HUES6 (cell line): Measurements from ENCODE around the gene HSD11B2.

Experiments
- H3K27ac ChIP-seq: 2 replicates; pipeline ENCODE4 v1.7.0; 2013; ENCODE audit warnings: low read depth, mild to moderate bottlenecking, low read length, inconsistent platforms
- H3K27me3 ChIP-seq: 2 replicates; pipeline ENCODE4 v1.6.1; 2013; ENCODE audit warnings: low read length; ENCODE audit not compliant: control insufficient read depth, insufficient read depth
- H3K36me3 ChIP-seq: 2 replicates; pipeline ENCODE4 v1.6.1; 2013; ENCODE audit warnings: low read length; ENCODE audit not compliant: control insufficient read depth, insufficient read depth
- H3K4me1 ChIP-seq: 2 replicates; pipeline ENCODE4 v1.6.1; 2013; ENCODE audit warnings: low read length; ENCODE audit not compliant: control insufficient read depth, insufficient read depth
- H3K4me3 ChIP-seq: 2 replicates; pipeline ENCODE4 v1.5.1; 2013; ENCODE audit warnings: low read depth, low read length
- H3K9ac ChIP-seq: one replicate; pipeline ENCODE4 v1.6.1; 2013; ENCODE audit warnings: mild to moderate bottlenecking, low read length
- H3K9me3 ChIP-seq: 2 replicates; pipeline ENCODE4 v1.6.1; 2013; ENCODE audit warnings: low read depth, low read length; ENCODE audit not compliant: control insufficient read depth, insufficient read depth

Gene HSD11B2

DNA sequence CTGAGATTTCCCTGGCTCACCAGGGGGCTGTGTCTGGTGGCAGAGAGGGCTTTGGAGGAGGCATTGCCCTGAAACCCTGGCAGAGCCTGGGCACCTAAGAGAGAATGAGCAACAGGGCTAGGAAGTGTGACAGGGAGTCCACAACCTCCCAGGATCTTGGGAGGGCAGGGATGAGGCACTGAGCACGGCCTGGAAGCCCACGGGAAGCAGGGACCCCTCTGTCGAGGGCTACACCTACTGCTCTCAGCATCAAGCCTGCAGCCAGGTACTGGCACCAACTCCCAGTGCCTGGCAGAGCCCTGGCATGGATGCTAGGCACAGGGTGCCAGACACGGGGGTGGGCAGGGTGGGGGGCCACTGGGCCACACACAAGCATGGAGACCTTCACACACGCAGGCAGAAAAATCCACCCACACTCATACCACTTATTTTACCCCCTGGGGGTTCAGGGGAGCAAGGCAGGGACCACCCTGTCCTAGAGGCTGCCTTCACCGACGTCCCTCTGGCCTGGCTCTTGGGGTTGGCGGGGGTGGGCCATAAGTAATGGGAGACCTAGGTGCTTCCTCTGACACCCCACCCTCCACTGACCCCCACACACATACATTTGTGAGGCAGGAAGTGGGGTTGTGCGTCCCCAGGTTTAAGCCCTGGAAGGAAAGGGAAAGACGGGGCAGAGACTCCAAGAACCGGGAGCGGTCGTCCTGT is 970 bp upstream of the HSD11B2 start:
- Histone ChIP-seq H3K9ac (peak overlapping the region; percentile 28), H3K4me3 (peak overlapping the region; percentile 64), H3K36me3 (no peaks in the 10 kb centered on the region)

DNA sequence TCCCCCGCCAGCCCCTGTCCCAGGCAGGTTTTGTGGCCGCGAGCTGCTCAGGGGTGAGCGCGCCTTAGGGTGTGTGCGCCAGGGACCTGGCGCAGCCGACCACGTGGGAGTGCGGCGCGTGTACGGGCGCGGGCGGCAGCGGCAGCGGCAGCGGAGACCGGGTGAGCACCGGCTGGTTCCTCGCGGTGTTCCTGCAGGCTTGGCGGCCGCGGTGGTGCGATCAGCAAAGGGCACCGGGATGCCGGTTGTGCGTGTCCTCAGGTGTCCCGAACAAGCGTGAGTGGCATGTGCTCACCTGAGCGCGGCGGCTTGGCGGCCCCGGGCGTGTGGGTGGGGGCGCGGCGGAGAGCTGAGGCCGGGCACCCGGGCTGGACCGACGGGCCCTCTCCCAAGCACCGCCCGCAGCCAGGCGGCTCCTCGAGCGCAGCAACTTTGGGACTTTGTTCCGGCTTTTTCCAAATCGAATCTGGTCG is 381 bp upstream of the HSD11B2 start:
- Histone ChIP-seq H3K9me3 (no peaks in the 10 kb centered on the region), H3K36me3 (peaks cover 1% of the 10 kb centered on the region; the same call in 1 of the 2 replicates), H3K27me3 (peaks cover 32% of the 10 kb centered on the region), H3K9ac (peak overlapping the region; percentile 28), H3K4me3 (peak overlapping the region; percentile 64), H3K27ac (no peak overlapping the region), H3K4me1 (peaks cover 48% of the 10 kb centered on the region)

More for the DNA sequence above, 970 bp upstream of the HSD11B2 start:
- Histone ChIP-seq H3K9me3 (no peaks in the 10 kb centered on the region), H3K27me3 (peaks cover 32% of the 10 kb centered on the region), H3K27ac (no peak overlapping the region), H3K4me1 (peaks cover 53% of the 10 kb centered on the region)

DNA sequence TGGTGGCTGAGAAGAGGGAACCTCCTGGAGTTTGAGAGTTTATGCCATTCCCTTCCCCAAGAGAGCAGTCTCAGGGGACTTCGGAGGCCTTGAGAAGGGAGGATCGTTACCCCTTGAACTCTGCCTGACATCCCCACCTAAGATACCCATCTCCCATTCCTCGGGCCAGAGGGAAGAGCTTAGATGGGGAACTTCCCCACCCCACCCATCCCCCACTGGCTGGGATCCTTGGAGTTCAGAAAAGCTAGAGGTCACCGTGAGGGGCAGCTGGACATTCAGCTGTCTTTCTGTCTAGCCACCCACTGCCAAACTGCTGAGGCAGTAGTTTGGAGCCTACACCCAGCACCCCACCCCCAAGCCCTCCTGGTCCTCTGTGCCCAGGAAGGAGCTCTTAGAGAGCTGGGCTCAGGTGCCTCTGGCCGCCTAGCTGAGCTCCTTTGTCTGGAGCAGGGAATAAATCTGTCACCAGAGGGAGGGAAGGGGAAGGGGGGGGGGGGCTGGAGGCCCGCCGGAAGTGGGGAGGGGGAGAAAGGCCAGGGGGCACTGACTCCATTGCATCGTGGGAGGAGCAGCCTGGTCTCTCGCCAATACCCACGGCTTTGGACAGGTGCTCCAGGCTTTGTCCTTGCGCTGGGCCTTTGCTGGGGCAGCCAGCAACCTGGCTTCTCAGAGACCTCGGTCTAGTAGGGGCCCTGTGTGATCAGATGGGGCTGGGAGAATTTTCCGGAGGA is 1.0 kb downstream of the HSD11B2 start:
- Histone ChIP-seq H3K9ac (peak overlapping the region; percentile 56), H3K27me3 (peaks cover 32% of the 10 kb centered on the region), H3K9me3 (no peaks in the 10 kb centered on the region), H3K27ac (0 out of 2 replicates have a peak overlapping the region, but pooled peaks have one; percentile 39), H3K36me3 (peaks cover 10% of the 10 kb centered on the region; the same call in 1 of the 2 replicates), H3K4me1 (peaks cover 43% of the 10 kb centered on the region), H3K4me3 (peak overlapping the region; percentile 71)

DNA sequence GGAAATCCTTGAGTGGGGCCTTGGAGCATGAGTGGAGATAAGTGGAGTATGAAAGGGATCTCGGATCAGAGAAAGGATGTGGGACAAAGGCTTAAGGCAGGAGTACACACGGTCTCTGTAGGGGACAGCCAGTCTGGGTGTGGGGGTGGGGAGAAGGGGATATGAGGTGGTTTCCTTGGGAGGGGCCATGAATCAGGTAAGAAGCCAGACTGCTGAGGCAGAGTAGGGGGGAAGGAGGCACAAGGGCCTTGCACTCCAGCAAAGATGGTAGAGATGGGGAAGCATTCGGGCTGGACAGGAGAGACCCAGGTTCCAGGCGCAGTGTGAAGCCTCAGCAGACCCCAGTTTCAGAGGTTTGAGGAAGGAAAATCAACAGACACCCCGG is 1.6 kb downstream of the HSD11B2 start:
- H3K9ac ChIP-seq, result peak overlapping the region; percentile 56
- H3K4me3 ChIP-seq, result peak overlapping the region; percentile 41
- peaks cover 32% of the 10 kb centered on the region for H3K27me3 ChIP-seq
- 0 out of 2 replicates have a peak overlapping the region, but pooled peaks have one; percentile 39 for H3K27ac ChIP-seq
- no peaks in the 10 kb centered on the region for H3K9me3 ChIP-seq
- H3K36me3 ChIP-seq, result peaks cover 16% of the 10 kb centered on the region
- peaks cover 43% of the 10 kb centered on the region for H3K4me1 ChIP-seq

DNA sequence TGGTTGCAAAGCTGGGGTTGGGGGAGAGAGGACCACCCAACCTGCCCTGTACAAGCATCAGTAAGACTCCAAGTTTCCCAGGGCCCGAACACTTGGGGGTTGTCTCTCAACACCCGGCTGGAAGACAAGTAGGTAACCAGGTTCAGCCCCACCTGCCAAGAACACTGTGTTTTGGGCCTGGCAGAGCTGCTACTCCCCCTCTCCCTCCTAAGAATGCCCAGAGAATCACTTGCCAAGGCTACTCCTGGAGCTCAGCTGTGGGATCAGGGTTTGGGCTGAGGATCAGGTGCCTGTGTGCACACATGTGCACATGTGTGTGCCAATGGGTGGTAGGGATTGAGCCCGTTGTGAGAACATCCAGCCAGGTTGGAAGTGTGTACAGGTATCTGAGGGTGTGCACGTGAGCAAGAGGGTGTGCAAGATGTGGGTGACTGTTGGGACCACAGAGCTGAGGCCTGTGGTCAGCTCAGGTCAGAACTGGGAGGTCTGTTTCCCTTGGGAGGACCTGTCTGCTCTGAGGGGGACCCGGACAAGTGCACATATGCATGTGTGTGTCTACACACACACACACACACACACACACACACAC is 2.3 kb downstream of the HSD11B2 start:
- Histone ChIP-seq H3K9ac (no peak overlapping the region), H3K9me3 (no peaks in the 10 kb centered on the region), H3K27ac (no peak overlapping the region), H3K36me3 (peaks cover 23% of the 10 kb centered on the region), H3K27me3 (peaks cover 32% of the 10 kb centered on the region), H3K4me3 (no peak overlapping the region), H3K4me1 (peaks cover 39% of the 10 kb centered on the region)

DNA sequence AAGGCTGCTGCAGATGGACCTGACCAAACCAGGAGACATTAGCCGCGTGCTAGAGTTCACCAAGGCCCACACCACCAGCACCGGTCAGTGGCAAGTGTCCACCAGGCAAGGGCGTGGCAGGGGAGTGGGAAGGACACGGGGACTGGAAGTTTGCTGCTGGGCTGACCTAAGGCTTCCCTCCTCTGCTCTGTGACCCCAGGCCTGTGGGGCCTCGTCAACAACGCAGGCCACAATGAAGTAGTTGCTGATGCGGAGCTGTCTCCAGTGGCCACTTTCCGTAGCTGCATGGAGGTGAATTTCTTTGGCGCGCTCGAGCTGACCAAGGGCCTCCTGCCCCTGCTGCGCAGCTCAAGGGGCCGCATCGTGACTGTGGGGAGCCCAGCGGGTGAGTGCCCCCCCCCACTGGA is 4.8 kb downstream of the HSD11B2 start:
- no peak overlapping the region for H3K9ac ChIP-seq
- H3K9me3 ChIP-seq, result no peaks in the 10 kb centered on the region
- H3K36me3 ChIP-seq, result peaks cover 34% of the 10 kb centered on the region
- H3K4me1 ChIP-seq, result peaks cover 19% of the 10 kb centered on the region
- H3K27ac ChIP-seq, result no peak overlapping the region
- H3K4me3 ChIP-seq, result no peak overlapping the region
- H3K27me3 ChIP-seq, result peaks cover 7% of the 10 kb centered on the region; the same call in 1 of the 2 replicates

DNA sequence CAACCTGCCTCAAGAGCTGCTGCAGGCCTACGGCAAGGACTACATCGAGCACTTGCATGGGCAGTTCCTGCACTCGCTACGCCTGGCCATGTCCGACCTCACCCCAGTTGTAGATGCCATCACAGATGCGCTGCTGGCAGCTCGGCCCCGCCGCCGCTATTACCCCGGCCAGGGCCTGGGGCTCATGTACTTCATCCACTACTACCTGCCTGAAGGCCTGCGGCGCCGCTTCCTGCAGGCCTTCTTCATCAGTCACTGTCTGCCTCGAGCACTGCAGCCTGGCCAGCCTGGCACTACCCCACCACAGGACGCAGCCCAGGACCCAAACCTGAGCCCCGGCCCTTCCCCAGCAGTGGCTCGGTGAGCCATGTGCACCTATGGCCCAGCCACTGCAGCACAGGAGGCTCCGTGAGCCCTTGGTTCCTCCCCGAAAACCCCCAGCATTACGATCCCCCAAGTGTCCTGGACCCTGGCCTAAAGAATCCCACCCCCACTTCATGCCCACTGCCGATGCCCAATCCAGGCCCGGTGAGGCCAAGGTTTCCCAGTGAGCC is 5.8 kb downstream of the HSD11B2 start:
- H3K27me3 ChIP-seq, result peaks cover 2% of the 10 kb centered on the region; the same call in 1 of the 2 replicates
- peaks cover 34% of the 10 kb centered on the region for H3K36me3 ChIP-seq
- peaks cover 18% of the 10 kb centered on the region for H3K4me1 ChIP-seq
- H3K27ac ChIP-seq, result no peak overlapping the region
- H3K4me3 ChIP-seq, result no peak overlapping the region
- H3K9ac ChIP-seq, result no peak overlapping the region
- no peaks in the 10 kb centered on the region for H3K9me3 ChIP-seq

DNA sequence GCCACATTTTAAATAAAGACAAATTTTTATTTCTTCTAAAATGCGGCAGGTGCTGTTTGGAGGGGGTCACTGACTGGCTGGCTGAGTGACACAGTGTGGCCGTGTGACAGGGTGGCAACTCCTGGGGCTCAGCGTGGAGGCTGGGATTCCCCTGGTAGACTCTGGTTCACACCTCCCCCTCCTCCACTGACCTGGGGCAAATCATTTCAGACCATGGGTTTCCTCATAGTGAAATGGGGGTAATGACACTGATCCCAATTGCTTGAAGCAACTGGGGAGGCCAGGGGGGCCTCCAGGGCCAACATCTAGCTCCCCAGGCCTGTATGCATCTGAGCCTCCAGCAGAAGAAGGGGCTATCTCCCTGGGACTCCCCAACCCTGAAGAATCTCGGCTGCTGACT is 6.6 kb downstream of the HSD11B2 start:
- H3K27me3 ChIP-seq, result no peaks in the 10 kb centered on the region
- no peak overlapping the region for H3K4me3 ChIP-seq
- peaks cover 12% of the 10 kb centered on the region for H3K4me1 ChIP-seq
- H3K9ac ChIP-seq, result no peak overlapping the region
- H3K9me3 ChIP-seq, result no peaks in the 10 kb centered on the region
- H3K27ac ChIP-seq, result no peak overlapping the region
- peaks cover 34% of the 10 kb centered on the region for H3K36me3 ChIP-seq

DNA sequence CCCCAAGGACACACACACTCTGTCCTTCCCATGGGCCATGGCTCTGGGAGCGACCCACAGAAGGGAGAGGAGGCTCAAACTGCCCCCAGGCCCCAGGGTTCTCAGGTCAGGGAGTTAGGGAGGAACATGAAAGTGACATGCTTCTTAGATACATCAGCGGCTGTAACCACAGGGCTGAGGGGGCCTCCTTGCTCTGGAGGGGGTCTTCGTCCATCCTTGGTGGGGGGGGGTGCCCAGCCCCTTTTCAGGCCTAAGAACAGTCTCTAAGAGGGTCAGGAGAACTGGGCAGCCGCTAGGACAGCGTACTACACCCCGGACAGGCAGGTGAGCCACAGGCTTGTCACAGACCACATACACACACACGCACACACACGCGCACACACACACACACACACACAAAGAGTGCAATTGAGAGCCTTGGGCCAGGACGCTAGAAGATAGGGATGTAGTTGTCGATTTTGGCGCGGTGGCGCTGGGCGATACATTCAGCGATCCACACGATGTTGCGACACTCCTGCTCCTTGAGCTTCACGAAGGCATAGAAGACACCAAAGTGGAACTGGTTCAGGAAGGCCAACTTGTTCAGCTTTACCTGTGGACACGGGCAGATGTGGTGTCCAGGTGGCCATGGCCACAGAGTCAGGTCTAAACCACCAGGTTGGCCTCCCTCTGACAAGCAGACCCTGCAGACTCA is 7.3 kb downstream of the HSD11B2 start:
- H3K4me1 ChIP-seq, result peaks cover 4% of the 10 kb centered on the region; the same call in 1 of the 2 replicates
- no peak overlapping the region for H3K4me3 ChIP-seq
- H3K9ac ChIP-seq, result no peak overlapping the region
- H3K27ac ChIP-seq, result no peak overlapping the region
- H3K27me3 ChIP-seq, result no peaks in the 10 kb centered on the region
- peaks cover 34% of the 10 kb centered on the region for H3K36me3 ChIP-seq
- H3K9me3 ChIP-seq, result no peaks in the 10 kb centered on the region

DNA sequence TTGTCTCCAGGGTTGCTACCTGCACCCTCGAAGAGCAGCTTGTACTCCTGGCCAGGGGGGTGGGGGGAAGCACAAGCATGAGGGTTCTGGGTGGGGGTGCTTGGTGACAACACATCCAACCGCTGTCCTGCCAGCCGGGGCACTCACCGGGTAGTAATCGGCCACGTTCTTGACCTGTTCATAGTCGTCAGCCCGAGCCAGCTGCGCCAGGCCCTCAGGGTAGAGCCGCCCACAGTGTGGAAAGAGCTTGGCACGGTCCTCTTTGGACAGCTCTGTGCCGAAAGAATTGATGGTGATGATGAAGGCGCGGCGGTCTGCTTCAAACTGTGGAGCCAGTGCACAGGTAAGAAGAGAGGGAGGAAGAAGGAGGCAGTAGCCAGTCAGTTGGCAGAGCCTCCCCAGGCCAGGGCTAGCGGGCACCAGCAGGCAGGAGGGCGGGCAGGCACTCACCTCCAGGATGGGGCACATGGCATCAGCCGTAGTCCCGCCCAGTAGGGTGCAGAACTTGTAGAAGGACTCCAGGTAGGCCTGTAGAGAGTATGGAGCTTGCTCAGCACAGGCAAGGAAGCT is 8.0 kb downstream of the HSD11B2 start:
- Histone ChIP-seq H3K27me3 (no peaks in the 10 kb centered on the region), H3K4me3 (no peak overlapping the region), H3K9me3 (no peaks in the 10 kb centered on the region), H3K36me3 (peaks cover 34% of the 10 kb centered on the region), H3K9ac (no peak overlapping the region), H3K4me1 (0 out of 2 replicates have a peak, but pooled peaks cover 3% of the 10 kb centered on the region), H3K27ac (no peak overlapping the region)
